CD4-positive, alpha-beta T cell (primary cell): ENCODE data around the gene HSP90AB1. TPM values are rescaled to one million over a fixed set of nuclear protein-coding genes. Genes with fewer than 3 reads are reported as not detected.

Experiments
- ATAC-seq: fragments of 200-7000 bp; cut with Tn5 transposase; one replicate; pipeline ENCODE4 v1.10.0; 2022; ENCODE audit warnings: mild to moderate bottlenecking; ENCODE audit not compliant: poor library complexity
- CTCF ChIA-PET: fragments of 350-600 bp; sonication (Branson Sonifier 250); formaldehyde crosslinking; loops from one replicate; lab custom pipeline; 2021; ENCODE audit warnings: antibody characterized with exemption, inconsistent platforms; lab: Charles Lee
- POLR2A ChIA-PET: fragments of 350-600 bp; sonication (Branson Sonifier 250); formaldehyde crosslinking; loops from one replicate; lab custom pipeline; 2021; ENCODE audit warnings: antibody characterized with exemption, inconsistent platforms; lab: Charles Lee
- DNase-seq, 14 experiments: peaks; one replicate each; pipeline ENCODE4 v3.0.0-alpha.2; 2013 to 2020; ENCODE audit warnings: mixed read lengths in 2 of 14
- H3K27ac ChIP-seq, 2 donors: one replicate each; pipeline versions ENCODE4 v1.5.1 to v1.7.0; 2013; ENCODE audit warnings: low read length in 2 of 2, low read depth in 1 of 2, mild to moderate bottlenecking in 1 of 2
- H3K27me3 ChIP-seq, 2 experiments: 1 replicate in 1 of 2; 2 replicates in 1 of 2; pipeline versions ENCODE4 v1.6.1 to v1.7.0; 2013; ENCODE audit warnings: low read length in 2 of 2, control low read depth in 1 of 2, mild to moderate bottlenecking in 1 of 2, moderate library complexity in 1 of 2; ENCODE audit not compliant: insufficient read depth in 2 of 2, control insufficient read depth in 1 of 2
- H3K36me3 ChIP-seq: one replicate; pipeline ENCODE4 v1.6.1; 2013; ENCODE audit warnings: low read length, control low read depth; ENCODE audit not compliant: insufficient read depth
- H3K4me1 ChIP-seq: one replicate; pipeline ENCODE4 v1.6.1; 2013; ENCODE audit warnings: low read length, control low read depth; ENCODE audit not compliant: insufficient read depth
- H3K4me3 ChIP-seq: one replicate; pipeline ENCODE4 v1.5.1; 2013; ENCODE audit warnings: mild to moderate bottlenecking, low read length, moderate library complexity
- H3K9me3 ChIP-seq, 2 experiments: 1 replicate in 1 of 2; 2 replicates in 1 of 2; pipeline versions ENCODE4 v1.6.1 to v1.7.0; 2013; ENCODE audit warnings: low read length in 2 of 2, mild to moderate bottlenecking in 2 of 2, control low read depth in 1 of 2, moderate library complexity in 1 of 2; ENCODE audit not compliant: control insufficient read depth in 1 of 2, insufficient read depth in 1 of 2
- H3K27ac Mint-ChIP-seq: one replicate; pipeline ENCODE4 v1.8.0; 2020; ENCODE audit warnings: mixed read lengths
- H3K27me3 Mint-ChIP-seq: one replicate; pipeline ENCODE4 v1.8.0; 2021; ENCODE audit warnings: mixed read lengths
- H3K36me3 Mint-ChIP-seq: one replicate; pipeline ENCODE4 v1.8.0; 2021; ENCODE audit warnings: low read depth, mixed read lengths
- H3K4me1 Mint-ChIP-seq: one replicate; pipeline ENCODE4 v1.8.0; 2021; ENCODE audit warnings: low read depth, mixed read lengths
- H3K4me3 Mint-ChIP-seq: one replicate; pipeline ENCODE4 v1.8.0; 2020; ENCODE audit warnings: mild to moderate bottlenecking, mixed read lengths
- H3K9me3 Mint-ChIP-seq: one replicate; pipeline ENCODE4 v1.8.0; 2020; ENCODE audit warnings: mixed read lengths
- intact Hi-C, 2 experiments: fragments of 100-400 bp; cut with DNase I in 1 of 2; cut with micrococcal nuclease in 1 of 2; formaldehyde crosslinking; loops; one replicate each; pipeline versions ENCODE4 v1.15.1 to v1.9.0; 2023 to 2025; cut with DNase I, micrococcal nuclease
- total RNA-seq, 174 experiments: library from RNA in 2 of 174; stranded (reverse) in 2 of 174; gene quantifications; one replicate each; pipeline ENCODE4 v1.2.3 and lab custom pipeline; 2021 to 2026
- TF ChIP-seq, protein P1 (sequence below): fragments of 200-600 bp; IDR thresholded peaks from one replicate; pipeline ENCODE4 v1.8.0; 2022; ENCODE audit warnings: antibody characterized with exemption, mild to moderate bottlenecking

HSP90AB1 gene
- total RNA-seq, 2 experiments from 2014 or later = 401 to 405 TPM

DNA sequence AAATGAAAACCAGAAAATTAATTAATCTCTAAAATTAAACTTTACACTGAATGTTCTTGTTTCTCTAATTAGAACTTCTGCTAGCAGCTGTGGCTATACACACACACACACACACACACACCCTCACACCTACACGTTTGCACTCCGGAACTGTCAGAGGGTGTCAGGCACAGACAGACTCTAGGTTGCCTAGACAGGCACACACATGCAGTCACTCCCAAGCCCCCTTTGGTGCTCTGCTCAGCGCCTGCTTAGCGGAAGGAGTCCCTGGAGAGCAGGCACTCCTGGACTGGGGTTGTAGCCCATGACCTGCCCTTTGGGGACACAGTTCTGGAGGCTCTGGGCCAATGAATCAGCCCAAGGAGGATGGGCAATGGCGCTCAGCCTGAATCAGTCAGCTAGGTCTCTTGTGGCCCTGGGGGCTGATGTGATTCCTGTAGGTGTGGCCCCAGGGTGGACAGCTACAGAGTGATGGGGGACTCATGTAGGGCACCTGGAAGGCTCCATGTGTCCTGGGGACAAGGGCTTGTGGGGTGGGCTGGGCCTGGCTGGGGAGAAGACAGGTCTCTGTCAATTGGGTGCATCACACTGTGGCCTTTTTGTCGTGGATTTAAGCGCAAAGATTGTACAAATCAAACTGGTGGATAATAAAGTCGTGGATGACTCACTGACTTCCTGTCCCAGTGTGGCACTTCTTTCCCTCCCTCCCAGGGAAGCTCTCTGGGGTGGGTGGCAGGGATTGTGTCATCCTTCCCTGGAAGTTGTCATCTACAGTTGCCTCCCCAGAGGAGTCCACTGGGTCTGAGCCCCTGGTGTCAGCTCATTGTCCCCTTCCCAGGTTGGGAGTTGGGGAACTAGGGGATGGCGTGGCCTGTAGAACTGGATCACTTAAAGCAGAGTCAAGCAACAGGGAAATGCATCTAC lies 32.1 kb downstream of the HSP90AB1 start:
- ATAC-seq = no peak
- H3K4me3 ChIP-seq = no peak overlapping the region
- Mint-ChIP-seq H3K9me3 (no peaks in the 10 kb centered on the region), H3K4me1 (peaks cover 5% of the 10 kb centered on the region), H3K36me3 (no peaks in the 10 kb centered on the region), H3K27ac (no peak overlapping the region), H3K4me3 (no peak overlapping the region), H3K27me3 (peaks cover 55% of the 10 kb centered on the region)
- no peaks in the 10 kb centered on the region for H3K9me3 ChIP-seq
- H3K36me3 ChIP-seq = no peaks in the 10 kb centered on the region
- no peak overlapping the region for H3K27ac ChIP-seq
- DNase-seq = no peak
- CTCF ChIA-PET = no interaction called here
- TF ChIP-seq, protein P1, sequence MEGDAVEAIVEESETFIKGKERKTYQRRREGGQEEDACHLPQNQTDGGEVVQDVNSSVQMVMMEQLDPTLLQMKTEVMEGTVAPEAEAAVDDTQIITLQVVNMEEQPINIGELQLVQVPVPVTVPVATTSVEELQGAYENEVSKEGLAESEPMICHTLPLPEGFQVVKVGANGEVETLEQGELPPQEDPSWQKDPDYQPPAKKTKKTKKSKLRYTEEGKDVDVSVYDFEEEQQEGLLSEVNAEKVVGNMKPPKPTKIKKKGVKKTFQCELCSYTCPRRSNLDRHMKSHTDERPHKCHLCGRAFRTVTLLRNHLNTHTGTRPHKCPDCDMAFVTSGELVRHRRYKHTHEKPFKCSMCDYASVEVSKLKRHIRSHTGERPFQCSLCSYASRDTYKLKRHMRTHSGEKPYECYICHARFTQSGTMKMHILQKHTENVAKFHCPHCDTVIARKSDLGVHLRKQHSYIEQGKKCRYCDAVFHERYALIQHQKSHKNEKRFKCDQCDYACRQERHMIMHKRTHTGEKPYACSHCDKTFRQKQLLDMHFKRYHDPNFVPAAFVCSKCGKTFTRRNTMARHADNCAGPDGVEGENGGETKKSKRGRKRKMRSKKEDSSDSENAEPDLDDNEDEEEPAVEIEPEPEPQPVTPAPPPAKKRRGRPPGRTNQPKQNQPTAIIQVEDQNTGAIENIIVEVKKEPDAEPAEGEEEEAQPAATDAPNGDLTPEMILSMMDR = no peak
- POLR2A ChIA-PET = no interaction called here
- intact Hi-C loops = no loop called here
- H3K27me3 ChIP-seq = peaks cover 33 to 40% of the 10 kb centered on the region in 2 experiments
- H3K4me1 ChIP-seq = peaks cover 11% of the 10 kb centered on the region

GRCh38 chr6:44284121-44284520 lies 37.2 kb downstream of the HSP90AB1 start:
- H3K9me3 Mint-ChIP-seq = no peaks in the 10 kb centered on the region
- no peaks in the 10 kb centered on the region for H3K9me3 ChIP-seq
- no peak overlapping the region for H3K4me3 ChIP-seq
- ChIA-PET CTCF (no interaction called here), POLR2A (interaction anchor here (1.5 kb wide), 1 partner anchor 12 kb away, joined by 6 read pairs; no protein-coding TSS in a partner anchor)
- no peaks in the 10 kb centered on the region for H3K36me3 ChIP-seq
- TF ChIP-seq, protein P1 = no peak
- H3K27me3 ChIP-seq = peaks cover 26 to 31% of the 10 kb centered on the region in 2 experiments
- H3K4me1 ChIP-seq = no peaks in the 10 kb centered on the region
- H3K27me3 Mint-ChIP-seq = peaks cover 64% of the 10 kb centered on the region
- intact Hi-C loops = no loop called here
- ATAC-seq (no peak), DNase-seq (no peak)
- H3K4me3 Mint-ChIP-seq = no peak overlapping the region
- H3K27ac Mint-ChIP-seq = no peak overlapping the region
- no peaks in the 10 kb centered on the region for H3K4me1 Mint-ChIP-seq
- no peaks in the 10 kb centered on the region for H3K36me3 Mint-ChIP-seq
- H3K27ac ChIP-seq = no peak overlapping the region

- Mint-ChIP-seq H3K4me3 (no peak overlapping the region), H3K27ac (no peak overlapping the region), H3K27me3 (peaks cover 67% of the 10 kb centered on the region), H3K4me1 (no peaks in the 10 kb centered on the region), H3K9me3 (no peaks in the 10 kb centered on the region), H3K36me3 (no peaks in the 10 kb centered on the region)
- intact Hi-C loops = no loop called here
- no peak for ATAC-seq
- ChIA-PET POLR2A (interaction anchor here (1.5 kb wide), 1 partner anchor 11 kb away, joined by 6 read pairs; no protein-coding TSS in a partner anchor), CTCF (no interaction called here)
- TF ChIP-seq, protein P1 = no peak
- H3K9me3 ChIP-seq = peaks cover 0 to 4% of the 10 kb centered on the region in 2 experiments
- H3K4me3 ChIP-seq = no peak overlapping the region
- H3K4me1 ChIP-seq = no peaks in the 10 kb centered on the region
- no peak overlapping the region for H3K27ac ChIP-seq
- DNase-seq = no peak
- peaks cover 32 to 35% of the 10 kb centered on the region in 2 experiments for H3K27me3 ChIP-seq
- no peaks in the 10 kb centered on the region for H3K36me3 ChIP-seq
Observed at GRCh38 chr6:44284867-44285266, 38.0 kb downstream of the HSP90AB1 start.
